NT2/D1 (cell line): Measurements from ENCODE around the gene BEAN1.

Source experiments
- SUZ12 ChIP-seq: IDR thresholded peaks from 2 replicates; pipeline ENCODE4 v1.6.1; 2011; ENCODE audit not compliant: insufficient read length, insufficient read depth; ENCODE audit errors: extremely low read depth
- YY1 ChIP-seq: IDR thresholded peaks from 2 replicates; pipeline ENCODE4 v1.6.1; 2011; ENCODE audit not compliant: insufficient read length, insufficient read depth

DNA sequence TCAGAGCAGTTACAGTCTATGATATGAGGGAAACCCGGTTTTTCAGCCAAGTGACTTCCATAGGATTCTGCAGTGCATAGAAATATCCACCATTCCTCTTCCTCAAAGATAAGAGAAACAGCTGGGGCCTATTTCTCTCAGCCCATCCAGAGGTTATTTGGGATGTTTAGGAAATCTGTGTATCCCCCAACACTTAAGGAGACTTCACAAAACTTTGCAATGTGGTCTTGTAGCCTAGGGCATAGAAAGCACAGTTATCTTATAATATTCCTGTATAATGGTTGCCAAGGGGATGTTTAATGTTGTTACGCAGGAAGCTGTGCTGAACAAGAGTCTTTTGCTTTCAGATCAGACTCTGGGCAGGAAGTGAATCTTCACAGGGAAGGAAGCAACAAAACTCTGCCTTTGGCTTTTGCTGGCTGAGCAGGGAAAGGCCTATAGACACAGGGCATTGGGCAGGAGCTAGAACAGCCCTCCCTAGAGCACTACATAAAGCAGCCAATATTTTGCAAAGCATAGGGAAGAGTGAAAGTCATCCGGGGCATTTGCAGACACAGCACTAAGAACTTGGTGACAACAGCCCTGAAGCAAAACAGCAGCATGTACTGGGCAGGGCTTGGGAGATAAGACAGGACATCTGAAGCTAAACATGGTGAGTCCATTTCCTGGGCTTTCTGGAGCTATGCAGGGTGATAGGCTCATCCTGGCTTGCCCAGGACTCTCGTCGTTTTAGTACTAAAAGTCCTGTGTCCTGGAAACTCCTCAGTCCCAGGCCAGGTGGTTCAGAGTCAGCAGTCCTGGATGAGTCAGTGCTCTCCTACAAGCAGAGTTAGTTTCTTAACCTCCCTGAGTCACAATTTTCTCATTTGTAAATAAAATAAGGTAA is 18.7 kb upstream of the BEAN1 start:
- no peak for TF ChIP-seq SUZ12
- no peak for TF ChIP-seq YY1
